Measurements from ENCODE around the gene IL17RE.

Gene IL17RE

DNA sequence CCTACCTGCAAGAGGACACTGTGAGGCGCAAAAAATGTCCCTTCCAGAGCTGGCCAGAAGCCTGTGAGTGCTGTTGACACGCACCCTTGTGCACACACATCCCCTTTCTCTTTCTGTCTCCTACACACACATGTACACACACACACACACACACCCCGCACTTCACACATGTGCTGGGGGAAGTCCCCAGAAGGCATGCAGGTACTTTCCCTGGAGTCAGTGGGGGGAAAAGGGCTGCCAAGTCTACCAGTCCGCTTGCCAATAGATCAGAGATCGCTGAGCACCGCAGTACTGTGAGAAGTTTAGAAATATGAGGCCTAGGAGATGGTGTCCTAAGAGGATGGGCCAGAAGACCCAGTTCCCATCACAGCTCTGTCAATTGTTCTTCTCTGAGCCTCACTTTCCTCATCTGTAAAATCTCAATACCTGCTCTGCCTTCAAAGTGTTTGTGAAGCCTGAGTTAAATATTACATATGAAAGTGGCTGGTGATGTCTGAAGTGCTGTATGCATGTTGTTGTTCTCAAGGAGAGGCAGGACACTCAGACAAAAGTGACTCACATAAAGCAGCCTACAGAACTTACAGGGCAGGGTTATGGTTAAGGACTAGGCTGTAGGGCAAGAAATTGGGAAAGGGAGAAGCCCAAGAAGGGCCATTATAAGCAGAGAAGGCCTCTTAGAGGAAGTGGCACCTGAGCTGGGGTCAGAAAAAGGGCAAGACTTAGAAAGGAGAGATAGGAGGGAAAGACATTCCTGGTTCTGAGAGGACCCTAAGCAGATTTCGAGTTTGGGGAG, 6.8 kb downstream of the IL17RE start:
- no peak for DNase-seq

DNA sequence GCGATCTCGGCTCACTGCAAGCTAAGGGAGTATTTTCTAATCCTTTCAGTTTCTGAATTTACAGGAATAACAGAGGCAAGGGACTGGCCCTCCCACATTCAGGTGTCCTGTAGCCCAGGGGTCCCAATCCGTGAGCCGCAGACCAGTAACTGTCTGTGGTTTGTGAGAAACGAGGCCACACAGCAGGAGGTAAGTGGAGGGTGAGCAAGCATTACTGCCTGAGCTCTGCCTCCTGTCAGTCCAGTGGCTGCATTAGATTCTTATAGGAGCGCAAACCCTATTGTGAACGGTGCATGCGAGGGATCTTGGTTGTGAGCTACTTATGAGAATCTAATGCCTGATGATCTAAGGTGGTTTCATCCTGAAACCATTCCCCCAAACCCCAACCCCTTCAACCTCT, 9.2 kb downstream of the IL17RE start:
- no peak for DNase-seq

DNA sequence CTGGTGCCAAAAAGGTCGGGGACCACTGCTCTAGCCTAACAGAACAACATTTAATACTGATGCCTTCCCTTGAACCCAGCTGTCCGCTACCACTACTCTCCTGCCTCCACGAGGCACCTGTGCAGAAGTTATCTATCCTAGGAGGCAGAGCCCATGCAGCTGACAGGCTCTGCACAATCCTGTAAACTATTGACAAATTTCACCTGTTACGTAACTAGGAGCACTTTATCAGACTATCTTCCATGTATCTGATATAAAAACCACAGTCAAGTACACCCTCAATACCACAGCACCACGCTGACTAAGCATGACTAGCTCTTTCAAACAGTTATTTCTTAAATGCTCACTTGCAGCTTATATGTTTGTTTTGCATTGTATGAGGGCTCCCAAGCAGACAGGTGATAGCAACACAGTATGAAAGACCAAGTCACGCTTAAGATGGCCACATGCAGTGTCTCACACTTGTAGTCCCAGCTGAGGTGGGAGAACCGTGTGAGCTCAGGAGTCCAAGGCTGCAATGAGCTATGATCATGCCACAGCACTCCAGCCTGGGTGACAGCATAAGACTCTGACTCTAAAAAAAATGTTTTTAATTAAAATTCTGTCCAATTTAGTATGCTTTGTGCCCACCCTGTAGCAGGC, 9.8 kb downstream of the IL17RE start:
- no peak for DNase-seq

DNA sequence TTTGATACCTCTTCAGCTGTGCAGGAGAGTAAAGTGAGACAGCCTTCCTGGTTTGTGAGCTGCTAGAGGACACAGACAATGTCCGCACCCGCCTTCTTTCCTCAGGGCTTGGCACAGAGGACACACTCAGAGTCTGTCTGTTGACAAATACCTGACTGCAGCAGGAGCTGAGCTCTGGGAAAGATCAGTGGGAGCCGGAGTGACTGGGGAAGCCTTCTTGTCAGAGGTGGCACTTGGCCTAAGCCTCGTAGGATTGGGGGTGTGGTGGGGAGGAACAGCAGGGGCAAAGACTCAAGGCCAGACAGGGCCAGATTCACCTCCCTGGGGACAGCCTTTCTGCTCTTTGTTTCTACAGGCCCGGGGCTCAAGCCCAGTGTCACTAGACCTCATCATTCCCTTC, 11.0 kb downstream of the IL17RE start:
- DNase-seq: no peak

DNA sequence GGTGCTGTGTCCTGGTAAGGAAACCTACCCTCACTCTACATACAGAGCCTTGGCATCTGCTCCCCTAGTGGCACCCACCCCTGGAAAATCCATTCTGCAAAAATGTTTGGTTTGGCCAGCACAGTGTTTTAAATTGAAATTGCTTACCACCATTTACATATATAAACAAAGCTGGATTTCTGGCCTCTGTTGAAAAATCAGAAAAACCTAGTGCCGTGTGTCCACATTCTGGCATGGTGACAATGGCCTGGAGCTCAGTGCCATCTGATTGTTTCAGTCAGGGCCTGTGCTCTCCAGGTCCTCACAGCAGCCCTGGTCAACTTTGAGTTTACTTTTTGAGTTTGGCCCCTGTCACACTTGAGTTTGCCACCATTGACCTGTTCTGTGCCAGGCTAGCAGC, 11.4 kb downstream of the IL17RE start:
- DNase-seq: no peak

DNA sequence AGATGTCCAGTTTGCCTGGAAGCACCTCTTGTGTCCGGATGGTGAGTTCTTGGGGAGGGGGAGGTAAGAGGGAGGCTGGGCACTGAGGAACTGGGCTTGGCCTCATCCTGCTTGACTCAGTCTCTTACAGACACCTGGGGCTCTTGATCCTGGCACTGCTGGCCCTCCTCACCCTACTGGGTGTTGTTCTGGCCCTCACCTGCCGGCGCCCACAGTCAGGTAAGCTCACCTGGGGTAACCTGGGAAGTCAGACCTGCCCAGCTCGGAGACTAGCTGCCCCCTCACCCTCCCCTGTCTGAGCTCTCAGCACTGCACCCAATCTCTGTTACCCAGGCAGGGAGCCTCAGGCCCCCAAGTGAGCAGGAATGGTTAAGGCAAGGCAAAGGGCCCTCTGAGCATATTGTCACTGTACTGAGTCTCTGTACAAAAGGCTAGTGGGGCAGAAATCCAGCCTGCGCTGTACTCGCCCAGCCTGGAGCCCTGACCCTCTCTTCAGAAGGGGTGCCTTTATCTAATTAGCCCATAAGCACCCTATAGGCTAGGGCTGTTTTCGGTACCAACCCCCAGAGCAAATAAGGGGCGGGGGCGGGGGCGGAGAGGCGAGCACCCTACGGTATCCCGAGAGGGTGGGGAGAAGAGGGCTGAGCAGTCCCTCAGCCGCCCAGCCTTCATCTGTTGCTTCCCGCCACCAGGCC, 12.1 kb downstream of the IL17RE start:
- peak; percentile 8 for DNase-seq

DNA sequence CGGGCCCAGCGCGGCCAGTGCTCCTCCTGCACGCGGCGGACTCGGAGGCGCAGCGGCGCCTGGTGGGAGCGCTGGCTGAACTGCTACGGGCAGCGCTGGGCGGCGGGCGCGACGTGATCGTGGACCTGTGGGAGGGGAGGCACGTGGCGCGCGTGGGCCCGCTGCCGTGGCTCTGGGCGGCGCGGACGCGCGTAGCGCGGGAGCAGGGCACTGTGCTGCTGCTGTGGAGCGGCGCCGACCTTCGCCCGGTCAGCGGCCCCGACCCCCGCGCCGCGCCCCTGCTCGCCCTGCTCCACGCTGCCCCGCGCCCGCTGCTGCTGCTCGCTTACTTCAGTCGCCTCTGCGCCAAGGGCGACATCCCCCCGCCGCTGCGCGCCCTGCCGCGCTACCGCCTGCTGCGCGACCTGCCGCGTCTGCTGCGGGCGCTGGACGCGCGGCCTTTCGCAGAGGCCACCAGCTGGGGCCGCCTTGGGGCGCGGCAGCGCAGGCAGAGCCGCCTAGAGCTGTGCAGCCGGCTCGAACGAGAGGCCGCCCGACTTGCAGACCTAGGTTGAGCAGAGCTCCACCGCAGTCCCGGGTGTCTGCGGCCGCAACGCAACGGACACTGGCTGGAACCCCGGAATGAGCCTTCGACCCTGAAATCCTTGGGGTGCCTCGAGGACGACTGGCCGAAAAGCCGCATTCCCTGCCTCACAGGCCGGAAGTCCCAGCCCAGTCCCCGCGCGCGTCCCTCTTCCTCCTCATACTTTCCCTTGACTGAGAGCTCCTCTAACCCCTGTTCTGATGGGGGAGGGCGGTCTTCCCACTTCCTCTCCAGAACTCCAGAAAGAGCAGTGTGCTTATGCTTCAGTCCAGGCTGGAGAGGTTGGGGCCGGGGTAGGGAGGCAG, 12.8 kb downstream of the IL17RE start:
- no peak for DNase-seq

DNA sequence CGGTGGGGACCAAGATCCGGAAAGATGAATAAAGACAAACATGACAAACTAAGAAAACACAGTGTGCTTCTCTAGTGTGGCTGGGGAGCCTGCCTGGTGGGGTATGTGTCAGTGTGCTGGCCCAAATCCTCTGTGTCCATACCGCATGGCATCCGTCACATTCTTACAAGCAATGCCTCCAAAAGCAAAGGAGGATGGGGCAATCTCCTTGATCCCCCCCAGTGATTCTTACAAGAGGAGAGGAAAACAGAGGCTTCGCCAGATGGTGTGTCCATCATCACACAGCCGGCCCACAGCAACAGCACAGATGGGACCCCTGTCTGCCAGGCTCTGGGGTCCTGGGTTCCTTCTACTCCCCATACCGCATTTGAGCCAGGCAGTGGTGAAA, 13.7 kb downstream of the IL17RE start:
- DNase-seq: no peak

DNA sequence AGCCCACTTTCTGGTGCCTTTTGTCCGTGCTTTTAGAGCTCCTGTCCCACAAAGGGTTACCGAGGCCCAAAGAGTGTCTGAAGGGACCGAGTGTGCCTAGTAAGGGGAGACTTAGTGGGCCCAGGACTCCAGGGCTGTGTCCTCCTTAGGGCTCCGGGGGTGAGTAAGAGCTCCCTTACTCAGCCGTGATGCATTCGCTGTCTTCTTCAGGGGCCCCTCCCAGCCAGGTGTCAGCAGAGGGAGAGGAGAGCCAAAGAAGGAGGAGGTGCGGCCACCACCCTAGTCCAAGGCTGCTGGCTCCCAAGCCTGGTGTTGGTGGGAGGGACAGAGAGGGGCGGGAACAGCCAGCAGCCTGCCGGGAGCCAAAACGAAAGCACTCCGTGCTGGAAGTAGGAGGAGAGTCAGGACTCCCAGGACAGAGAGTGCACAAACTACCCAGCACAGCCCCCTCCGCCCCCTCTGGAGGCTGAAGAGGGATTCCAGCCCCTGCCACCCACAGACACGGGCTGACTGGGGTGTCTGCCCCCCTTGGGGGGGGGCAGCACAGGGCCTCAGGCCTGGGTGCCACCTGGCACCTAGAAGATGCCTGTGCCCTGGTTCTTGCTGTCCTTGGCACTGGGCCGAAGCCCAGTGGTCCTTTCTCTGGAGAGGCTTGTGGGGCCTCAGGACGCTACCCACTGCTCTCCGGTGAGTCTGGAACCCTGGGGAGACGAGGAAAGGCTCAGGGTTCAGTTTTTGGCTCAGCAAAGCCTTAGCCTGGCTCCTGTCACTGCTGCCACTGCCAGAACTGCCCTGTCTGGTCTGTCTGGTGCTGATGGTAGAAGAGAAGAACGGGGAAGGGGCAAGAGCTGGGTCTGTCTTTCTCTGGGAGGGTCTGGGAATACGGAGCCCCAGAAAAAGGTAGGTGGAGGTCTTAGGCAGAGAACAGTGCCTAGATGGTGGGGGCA, 14.4 kb downstream of the IL17RE start, which contains the start of gene IL17RC:
Gene IL17RC (plus strand): TSS at position 365 of the 947 bp plus-strand sequence. CDS start 218 bp downstream, at position 583.
- DNase-seq: peak; percentile 29

DNA sequence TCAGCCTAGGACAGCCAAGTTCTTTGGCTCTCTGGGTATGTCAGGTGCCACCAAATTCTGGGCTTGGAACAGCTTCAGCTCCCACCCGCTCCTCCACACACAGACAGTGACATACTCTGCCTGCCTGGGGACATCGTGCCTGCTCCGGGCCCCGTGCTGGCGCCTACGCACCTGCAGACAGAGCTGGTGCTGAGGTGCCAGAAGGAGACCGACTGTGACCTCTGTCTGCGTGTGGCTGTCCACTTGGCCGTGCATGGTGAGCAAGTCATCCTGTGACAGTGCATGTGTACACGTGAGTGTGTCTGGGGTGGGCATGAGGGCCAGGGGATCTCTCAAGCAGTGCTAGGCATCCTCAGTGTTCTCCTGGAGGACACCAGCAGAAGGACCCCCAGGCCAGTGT, 15.2 kb downstream of the IL17RE start:
- no peak for DNase-seq

DNA sequence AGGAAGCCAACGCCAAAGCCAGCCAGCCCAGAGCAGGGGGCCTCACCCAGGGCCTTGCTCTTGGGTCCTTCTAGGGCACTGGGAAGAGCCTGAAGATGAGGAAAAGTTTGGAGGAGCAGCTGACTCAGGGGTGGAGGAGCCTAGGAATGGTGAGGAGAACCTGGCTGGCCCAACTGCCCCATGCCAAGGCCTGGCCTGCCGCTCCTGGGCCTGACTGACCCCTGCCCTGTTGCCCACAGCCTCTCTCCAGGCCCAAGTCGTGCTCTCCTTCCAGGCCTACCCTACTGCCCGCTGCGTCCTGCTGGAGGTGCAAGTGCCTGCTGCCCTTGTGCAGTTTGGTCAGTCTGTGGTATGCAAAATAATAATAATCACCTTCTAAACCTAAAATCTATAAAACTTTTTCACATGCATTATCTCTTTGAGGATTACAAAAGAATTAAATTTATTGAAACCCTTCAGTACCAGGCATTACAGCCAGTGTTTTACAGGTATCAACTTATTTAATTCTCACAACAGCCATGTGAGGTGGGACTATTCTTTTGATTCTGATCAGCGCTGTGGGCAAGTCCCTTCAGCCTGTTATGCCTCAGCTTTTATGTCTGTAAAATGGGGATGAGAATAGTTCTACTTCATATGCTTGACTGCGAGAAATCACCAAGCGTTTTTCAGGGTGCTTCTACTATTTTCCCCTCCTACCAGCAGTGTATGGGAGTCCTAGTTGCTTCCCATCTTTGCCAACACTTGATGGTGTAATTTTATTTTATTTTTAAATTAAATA, 15.8 kb downstream of the IL17RE start:
- no peak for DNase-seq

DNA sequence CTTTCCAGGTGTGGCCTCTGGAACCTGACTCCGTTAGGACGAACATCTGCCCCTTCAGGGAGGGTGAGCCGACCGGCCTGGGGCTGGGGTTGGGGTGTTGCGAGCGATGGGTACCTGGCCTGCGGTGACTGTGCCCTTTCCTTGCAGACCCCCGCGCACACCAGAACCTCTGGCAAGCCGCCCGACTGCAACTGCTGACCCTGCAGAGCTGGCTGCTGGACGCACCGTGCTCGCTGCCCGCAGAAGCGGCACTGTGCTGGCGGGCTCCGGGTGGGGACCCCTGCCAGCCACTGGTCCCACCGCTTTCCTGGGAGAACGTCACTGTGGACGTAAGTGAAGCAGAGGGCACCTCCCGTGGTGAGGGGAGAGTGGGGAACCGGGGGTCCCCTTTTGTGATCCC, 25.5 kb downstream of the IL17RE start:
- DNase-seq: no peak

DNA sequence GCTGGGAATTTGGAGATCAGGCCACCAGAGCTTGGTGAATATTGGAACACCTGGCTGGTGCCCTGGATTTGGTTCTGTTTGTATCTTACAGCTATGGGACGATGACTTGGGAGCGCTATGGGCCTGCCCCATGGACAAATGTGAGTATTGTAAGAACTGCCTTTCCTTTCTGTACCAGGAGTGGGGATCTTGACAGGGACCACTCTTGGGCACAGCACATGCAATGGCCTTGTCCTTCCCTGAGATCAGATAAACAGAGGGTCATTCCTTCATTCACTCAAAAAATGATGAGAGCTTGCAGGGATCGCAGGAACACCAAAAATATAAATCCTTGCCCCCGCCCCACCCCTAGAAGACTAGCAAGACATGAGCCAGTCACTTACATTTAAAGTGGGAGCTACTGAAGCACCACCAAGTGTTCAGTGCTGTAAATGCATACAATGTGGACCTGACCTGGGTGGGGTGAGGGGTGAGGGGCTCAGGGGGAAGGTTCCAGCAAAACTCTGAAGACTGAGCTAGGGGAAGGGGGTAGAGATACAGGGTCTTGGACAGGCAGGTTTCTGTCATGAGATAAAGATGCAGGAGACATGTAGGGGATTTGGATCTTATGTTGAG, 28.3 kb downstream of the IL17RE start:
- no peak for DNase-seq

DNA sequence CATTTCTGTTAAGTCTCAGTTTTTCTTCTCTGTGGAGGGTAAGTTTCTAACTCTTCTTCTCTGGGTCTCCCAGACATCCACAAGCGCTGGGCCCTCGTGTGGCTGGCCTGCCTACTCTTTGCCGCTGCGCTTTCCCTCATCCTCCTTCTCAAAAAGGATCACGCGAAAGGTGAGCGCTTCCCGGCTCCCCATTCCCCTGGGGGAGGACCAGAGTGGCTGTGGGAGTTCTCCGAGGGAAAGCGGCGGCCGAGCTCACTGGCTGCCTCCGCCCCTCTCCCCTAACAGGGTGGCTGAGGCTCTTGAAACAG, 29.8 kb downstream of the IL17RE start:
- DNase-seq: no peak

DNA sequence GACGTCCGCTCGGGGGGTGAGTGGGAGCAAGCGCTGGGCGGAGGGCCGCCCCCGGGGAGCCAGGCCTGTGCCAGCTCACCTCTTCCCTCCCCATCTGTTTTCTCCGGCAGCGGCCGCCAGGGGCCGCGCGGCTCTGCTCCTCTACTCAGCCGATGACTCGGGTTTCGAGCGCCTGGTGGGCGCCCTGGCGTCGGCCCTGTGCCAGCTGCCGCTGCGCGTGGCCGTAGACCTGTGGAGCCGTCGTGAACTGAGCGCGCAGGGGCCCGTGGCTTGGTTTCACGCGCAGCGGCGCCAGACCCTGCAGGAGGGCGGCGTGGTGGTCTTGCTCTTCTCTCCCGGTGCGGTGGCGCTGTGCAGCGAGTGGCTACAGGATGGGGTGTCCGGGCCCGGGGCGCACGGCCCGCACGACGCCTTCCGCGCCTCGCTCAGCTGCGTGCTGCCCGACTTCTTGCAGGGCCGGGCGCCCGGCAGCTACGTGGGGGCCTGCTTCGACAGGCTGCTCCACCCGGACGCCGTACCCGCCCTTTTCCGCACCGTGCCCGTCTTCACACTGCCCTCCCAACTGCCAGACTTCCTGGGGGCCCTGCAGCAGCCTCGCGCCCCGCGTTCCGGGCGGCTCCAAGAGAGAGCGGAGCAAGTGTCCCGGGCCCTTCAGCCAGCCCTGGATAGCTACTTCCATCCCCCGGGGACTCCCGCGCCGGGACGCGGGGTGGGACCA, 30.4 kb downstream of the IL17RE start:
- peak; percentile 40 for DNase-seq

DNA sequence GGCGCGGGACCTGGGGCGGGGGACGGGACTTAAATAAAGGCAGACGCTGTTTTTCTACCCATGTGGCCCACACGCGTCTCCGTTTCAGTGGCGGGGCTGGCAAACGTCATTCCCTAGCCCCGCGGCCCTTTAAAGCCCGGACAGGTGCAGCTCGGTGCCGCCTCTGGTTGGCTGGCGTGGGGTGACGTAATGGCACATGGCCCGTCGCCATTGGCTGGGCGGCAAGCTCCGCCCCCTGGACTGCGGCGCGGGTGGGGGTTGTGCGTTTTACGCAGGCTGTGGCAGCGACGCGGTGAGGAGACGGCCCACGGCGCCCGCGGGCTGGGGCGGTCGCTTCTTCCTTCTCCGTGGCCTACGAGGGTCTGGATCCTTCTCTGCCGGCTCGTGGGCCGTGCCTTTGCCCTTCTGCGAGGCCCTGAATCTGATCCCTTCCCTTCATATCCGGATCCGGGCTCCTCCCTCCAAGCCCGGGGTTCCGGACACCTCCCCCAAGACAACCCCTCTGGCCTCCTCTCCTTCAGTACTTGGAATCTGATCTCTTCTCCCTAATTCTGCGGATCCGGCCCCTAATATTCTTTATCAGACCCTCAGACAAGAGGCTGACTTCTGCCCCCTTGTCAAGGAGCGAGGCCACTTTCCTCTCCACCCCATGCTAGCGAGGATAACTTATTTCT, 31.1 kb downstream of the IL17RE start, which contains the start of gene CRELD1:
Gene CRELD1 (plus strand): TSS at position 274 of the 674 bp plus-strand sequence. CDS start 605 bp downstream, outside the sequence.
- peak; percentile 55 for DNase-seq

DNA sequence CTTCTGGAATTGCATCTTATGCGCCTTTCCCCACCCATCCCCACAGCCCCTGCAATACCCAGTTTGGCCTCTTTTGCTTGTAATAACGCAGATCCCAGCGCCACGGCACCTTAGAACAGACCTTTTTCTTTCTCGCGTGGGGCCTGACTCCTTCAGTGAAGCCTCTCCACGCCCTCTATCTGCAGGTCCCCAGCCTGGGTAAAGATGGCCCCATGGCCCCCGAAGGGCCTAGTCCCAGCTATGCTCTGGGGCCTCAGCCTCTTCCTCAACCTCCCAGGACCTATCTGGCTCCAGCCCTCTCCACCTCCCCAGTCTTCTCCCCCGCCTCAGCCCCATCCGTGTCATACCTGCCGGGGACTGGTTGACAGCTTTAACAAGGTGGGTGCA, 31.6 kb downstream of the IL17RE start:
- DNase-seq: no peak

DNA sequence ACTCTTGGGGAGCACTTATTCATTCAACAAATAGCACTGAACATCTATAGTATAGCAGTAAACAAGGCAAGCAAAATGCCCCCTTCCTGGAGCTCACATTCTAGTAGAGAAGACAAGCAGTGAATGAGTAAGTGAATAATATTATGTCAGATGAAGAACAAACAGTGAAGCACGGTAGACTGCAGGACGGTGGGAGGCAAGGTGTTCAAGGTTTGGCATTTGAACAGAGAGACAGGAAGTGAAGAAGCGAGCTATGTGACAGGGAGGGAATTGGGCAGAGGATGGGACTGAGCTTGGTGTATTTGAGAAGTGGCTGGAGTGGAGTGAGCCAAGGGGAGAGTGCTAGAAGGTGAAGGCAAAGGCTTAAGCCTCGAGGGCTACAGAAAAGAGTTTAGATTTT, 32.3 kb downstream of the IL17RE start:
- no peak for DNase-seq

DNA sequence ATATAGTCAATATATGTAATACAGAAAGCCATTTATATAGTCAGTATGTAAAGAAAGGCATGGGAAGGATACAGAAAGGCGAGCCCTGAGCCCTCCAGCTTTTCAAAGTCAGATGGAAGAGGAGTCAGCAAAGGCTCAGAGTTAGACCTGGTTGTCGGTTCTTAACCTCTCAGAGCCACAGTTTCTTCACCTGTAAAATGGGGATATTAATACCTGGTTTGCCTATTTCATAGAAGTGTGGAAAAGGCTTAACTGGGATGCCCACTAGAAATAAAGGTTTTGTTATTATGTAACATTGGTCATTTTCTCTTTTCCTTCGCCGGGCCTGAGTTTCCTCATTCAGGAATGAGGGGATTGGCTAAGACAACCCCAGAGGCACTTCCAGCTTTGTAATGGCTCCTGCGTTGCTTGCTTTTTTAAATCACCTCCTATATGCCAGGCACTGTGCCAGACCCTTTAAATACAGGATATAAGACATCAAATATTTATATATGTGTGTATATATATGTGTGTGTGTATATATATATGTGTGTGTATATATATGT, 33.4 kb downstream of the IL17RE start:
- no peak for DNase-seq

Data from NCI-H1694 treated with DMSO at 0.1 percent for 48 hours (cell line).